Stimulated activated CD4-positive, alpha-beta T cell treated with anti-CD3 and anti-CD28 coated beads, Interleukin-1b, Interleukin-23, amount 100 ng/mL, for 48 hours (primary cell): ENCODE measurements around the gene AGGF1.
"Not testable (repeated sequence)": the region's sequence is repeated elsewhere in the genome, so short reads cannot be mapped to it uniquely, and the experiment has no call there.

ENCODE experiments used
- DNase-seq: peaks from one replicate; pipeline ENCODE4 v3.0.0-alpha.2; 2020

AGGF1 gene

GRCh38 chr5:77095189-77095588 is 65.0 kb downstream of the AGGF1 start:
- DNase-seq = no peak

GRCh38 chr5:77101298-77101697 is 71.1 kb downstream of the AGGF1 start:
- no peak for DNase-seq

GRCh38 chr5:77102549-77102948 is 72.3 kb downstream of the AGGF1 start:
- no peak for DNase-seq

GRCh38 chr5:77103457-77103856 is 73.3 kb downstream of the AGGF1 start:
- no peak for DNase-seq

- no peak for DNase-seq
Observed at GRCh38 chr5:77104813-77105212, 74.6 kb downstream of the AGGF1 start.

GRCh38 chr5:77107035-77107434 is 76.8 kb downstream of the AGGF1 start:
- DNase-seq = not testable (repeated sequence)
